Frontal cortex (tissue), 4 donors: ENCODE results near the gene TMTC4. TPM values are rescaled to one million over a fixed set of nuclear protein-coding genes. Genes with fewer than 3 reads are reported as not detected.
"Not testable (repeated sequence)": the region's sequence is repeated elsewhere in the genome, so short reads cannot be mapped to it uniquely, and the experiment has no call there.

Source experiments
- DNase-seq, 2 donors: peaks; one replicate each; pipeline ENCODE4 v3.0.0; 2012; ENCODE audit warnings: low spot score in 2 of 2
- FAIRE-seq: peaks from 2 replicates; lab custom pipeline; 2012; peaks lifted over from hg19 to GRCh38; lab: Jason Lieb, UNC
- total RNA-seq: library from RNA; depleted of rRNA; stranded (reverse); fragments of >200 nt; gene quantifications from one replicate; pipeline ENCODE4 v1.2.3, GENCODE V29; 2014
- donor health status: control.
- donor health status: control.
- donor health status: control.

The TMTC4 gene
- total RNA-seq, 1 donor from 2014 or later = 73.0 TPM

- FAIRE-seq (no peak), DNase-seq (no peak)
Observed at GRCh38 chr13:100636441-100636840, 38.2 kb downstream of the TMTC4 start.

DNA sequence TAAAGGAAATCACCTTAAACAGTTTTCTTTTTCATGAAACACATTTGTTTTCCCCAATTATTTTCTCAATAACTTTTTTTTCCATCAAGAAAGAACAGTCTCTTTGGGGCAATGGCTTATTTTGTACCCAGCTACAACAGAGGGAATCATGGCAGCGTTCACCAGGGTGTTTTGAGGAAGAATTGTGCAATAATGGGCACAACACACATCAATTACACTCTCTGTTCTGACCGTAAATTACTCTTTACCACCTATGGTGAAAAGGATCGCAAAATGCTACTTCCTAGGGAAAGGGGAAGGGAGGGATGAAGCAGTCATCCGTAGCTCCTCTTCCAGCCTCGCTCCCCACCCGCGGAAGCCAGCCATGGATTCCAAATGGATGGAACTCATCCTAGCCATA, 38.6 kb downstream of the TMTC4 start:
- peak; percentile 15 for FAIRE-seq
- no peak for DNase-seq

DNA sequence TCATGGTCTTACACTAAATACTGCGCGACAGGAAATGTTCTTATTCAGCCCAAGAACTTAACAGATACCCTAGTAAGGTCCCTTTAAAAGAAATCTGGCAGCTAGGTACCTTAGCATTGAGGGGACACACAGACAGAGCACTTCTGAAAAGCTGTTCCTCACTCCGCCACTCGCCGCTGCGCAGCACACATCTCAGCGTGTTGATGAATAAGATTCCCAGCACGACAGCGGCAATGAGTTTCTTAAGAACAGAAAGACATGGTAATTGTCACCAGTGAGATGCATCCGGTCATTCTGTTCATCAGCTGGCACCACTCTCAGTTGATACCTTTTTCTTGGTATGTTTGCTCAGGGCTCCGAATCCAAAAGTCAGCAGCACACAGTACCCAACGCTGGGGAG, 39.9 kb downstream of the TMTC4 start:
- FAIRE-seq = no peak

GRCh38 chr13:100633461-100633860, 41.1 kb downstream of the TMTC4 start:
- FAIRE-seq (no peak), DNase-seq (no peak)

More for the DNA sequence above, 39.9 kb downstream of the TMTC4 start:
- DNase-seq = no peak

DNA sequence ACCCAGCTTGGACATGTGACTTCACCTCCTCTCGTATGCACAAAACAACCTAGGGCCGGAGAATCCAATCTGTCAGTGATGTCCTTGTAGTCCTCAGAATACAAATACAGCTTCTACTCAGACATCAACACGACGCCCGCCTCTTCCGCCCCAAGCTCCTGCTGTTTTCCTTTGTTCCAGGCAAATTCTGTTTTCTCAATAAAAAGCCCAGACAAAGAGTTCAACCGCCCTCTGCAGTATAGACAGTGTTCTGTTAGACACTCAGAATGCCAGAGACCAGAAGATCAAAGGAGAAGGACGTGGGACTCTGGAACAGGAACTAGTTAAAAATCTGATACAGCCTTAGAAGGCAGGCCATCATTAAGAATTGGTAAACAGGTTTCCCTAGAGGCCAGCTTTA, 44.0 kb downstream of the TMTC4 start:
- no peak for FAIRE-seq

DNA sequence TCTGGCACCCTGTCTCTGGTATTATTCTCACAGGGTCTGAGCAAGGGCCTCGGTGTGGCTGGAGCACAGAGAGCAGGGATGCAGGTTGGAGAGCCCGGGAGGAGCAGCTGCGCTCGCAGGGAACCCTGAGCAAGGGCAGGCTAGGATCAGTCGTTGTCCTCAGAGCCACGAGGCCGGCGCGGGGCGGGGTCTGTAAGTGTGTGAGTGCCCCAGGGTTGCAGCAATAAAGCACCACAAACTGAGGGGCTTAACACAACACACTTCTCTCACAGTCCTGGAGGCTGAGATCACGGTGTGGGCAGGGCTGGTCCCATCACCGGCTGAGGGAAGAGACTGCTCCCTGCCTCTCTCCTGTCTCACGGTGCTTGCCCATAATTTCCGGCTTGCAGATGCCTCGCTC, 47.5 kb downstream of the TMTC4 start:
- FAIRE-seq = no peak
- no peak for DNase-seq

More for the DNA sequence above, 44.0 kb downstream of the TMTC4 start:
- DNase-seq = peak in 1 of 2 donors; percentile 38

- FAIRE-seq (no peak), DNase-seq (no peak)
Observed at GRCh38 chr13:100625447-100625846, 49.1 kb downstream of the TMTC4 start.

DNA sequence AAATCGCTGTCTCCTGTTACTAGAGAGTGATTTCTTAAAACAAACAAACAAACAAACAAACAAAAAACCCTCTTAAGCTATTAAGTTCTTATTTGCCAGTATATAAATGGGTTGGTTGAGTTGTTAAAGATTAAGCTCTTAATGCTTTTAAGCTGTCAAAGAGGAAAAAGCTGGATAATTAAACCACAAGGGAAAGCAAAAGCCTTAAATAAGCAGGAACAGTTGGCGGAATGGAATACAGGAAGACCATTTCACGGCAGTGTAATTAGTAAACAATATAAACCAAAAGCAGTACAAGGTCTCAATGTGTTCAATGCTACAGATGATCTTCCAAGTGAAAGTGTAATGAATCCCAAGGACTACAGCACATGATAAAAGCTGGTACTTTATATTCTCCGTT, 53.8 kb downstream of the TMTC4 start:
- no peak for DNase-seq

GRCh38 chr13:100619940-100620339, 54.7 kb downstream of the TMTC4 start:
- FAIRE-seq (no peak), DNase-seq (no peak)

More for the DNA sequence above, 53.8 kb downstream of the TMTC4 start:
- no peak for FAIRE-seq

- not testable (repeated sequence) for DNase-seq, FAIRE-seq
Observed at GRCh38 chr13:100618897-100619296, 55.7 kb downstream of the TMTC4 start.

DNA sequence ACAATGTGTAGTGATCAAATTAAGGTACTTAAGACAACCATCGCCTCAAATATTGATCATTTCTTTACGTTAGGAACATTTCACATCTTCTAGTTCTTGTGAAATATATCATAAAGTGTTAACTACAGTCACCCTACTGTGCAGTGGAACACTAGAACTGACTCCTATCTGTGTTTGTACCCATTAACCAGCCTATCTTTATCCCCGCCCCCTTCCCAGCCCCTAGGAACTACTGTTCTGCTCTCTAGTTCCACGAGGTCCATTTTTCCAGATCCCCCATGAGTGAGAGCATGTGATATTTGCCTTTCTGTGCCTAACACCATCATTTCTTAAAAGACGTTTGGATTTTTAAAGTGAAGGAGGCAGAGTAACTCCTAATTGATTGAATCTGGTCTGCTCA, 61.6 kb downstream of the TMTC4 start:
- DNase-seq = no peak
- no peak for FAIRE-seq

GRCh38 chr13:100611678-100612492, 62.7 kb downstream of the TMTC4 start:
- DNase-seq (no peak), FAIRE-seq (no peak)

DNA sequence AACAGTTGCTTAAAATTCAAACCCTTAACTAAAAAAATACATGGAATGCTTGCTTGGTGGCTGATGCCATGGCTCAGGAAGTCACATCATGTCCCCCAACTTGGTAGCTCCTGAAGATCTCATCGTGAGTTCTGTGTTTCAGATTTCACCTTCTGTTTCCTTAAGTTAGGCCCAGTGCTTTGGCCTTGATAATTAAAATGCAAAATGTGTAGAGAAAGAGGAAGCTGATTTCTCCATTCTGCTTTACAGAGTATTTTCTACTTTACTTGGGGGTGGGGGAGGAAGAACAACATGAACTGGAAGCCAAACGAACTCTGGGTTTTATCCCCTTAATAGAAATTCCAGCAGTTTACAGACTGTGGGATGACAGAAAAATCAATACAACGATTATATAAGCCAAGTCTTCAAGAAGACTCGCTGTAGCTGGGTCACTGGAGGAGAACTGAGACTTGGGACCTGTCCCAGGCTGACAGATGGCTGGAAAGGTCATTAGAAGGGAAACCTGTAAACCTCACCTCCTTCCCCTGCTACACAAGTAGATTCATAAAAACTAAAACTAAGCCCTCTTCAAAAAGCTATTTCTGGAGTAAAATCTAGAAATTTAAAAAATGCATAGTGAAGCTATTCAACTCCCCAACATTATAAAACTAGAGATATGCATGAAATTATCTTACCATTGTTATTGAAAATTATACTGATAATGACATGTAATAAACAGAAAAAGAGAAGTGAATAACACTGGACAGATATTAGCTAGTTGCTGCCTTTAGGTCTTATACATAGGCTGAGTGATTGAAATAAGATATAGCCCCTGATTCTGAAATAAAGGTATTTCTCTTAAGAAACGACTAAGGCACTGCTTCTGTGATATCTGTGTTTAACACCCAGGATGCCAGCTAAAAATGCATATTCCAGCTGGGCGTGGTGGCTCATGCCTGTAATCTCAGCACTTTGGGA, 63.9 kb downstream of the TMTC4 start:
- no peak for FAIRE-seq

GRCh38 chr13:100608906-100609305, 65.7 kb downstream of the TMTC4 start:
- DNase-seq (no peak), FAIRE-seq (no peak)

More for the DNA sequence above, 63.9 kb downstream of the TMTC4 start:
- no peak for DNase-seq

- DNase-seq (no peak), FAIRE-seq (no peak)
Observed at GRCh38 chr13:100608489-100608888, 66.1 kb downstream of the TMTC4 start.

DNA sequence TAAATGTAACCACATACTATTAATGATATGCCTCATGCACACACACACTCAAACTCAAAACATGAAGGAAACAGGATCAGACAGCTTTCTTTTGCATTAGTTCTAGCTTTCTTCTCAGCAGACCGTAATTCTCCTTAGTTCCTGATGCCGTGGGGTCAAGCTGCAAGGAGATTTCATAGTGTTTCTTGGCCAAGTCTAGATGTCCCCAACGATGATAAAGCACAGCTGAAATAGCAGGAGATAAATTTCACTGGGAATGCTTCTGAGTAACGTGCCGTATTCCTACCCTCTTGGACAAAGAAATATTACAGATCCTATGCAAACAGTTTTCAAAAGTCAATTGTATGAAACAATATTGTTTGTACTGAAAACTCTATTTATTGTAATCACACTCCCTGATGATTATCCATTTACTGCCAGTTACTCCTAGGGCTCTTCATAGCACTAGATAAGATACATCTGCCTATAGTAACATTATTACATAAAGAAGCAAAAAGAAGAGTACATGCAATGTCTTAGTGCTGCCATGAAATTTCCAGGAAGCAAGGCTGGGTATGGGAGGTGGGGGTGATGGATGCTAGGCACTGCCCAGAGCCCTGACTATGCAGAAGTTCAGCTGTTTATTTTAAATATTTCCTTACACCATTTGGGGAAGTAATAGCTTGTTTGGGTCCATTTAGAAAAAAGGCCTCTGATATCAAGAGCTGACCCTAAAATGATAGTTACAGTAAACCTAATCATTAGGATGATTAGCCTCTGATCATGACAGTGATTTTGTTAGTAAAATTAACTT, 69.5 kb downstream of the TMTC4 start:
- FAIRE-seq = no peak
- no peak for DNase-seq

- no peak for DNase-seq
Observed at GRCh38 chr13:100602493-100603111, 72.0 kb downstream of the TMTC4 start.

GRCh38 chr13:100601716-100602115, 72.9 kb downstream of the TMTC4 start:
- no peak for FAIRE-seq
- DNase-seq = no peak

More at GRCh38 chr13:100602493-100603111, 72.0 kb downstream of the TMTC4 start:
- FAIRE-seq = no peak

DNA sequence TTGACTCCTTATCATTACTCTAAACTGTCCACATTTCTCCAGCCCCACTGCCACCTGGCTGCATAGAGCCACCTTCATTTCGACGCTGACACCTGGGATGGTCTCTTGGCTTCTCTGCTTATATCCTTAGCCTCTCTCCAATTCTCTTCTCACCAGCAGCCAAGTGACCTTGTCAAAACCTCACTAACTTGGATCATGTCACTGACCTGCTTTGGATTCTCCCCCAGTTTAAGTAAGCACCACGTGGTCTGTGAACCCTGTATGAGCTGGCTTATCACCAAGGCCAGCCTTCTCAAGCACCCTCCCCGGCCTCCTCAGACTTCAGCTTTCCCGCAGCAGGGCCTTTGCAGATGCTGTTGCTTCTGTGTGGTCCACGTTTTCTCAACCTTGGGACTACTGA, 73.7 kb downstream of the TMTC4 start:
- FAIRE-seq = no peak

More for the DNA sequence above, 73.7 kb downstream of the TMTC4 start:
- DNase-seq = no peak
